HG02642 (cell line): ENCODE measurements around the gene MYBBP1A.

Source experiments
- ATAC-seq: cut with Tn5 transposase; IDR thresholded peaks from one replicate; pipeline ENCODE4 v1.9.1; 2021; ENCODE audit warnings: mild to moderate bottlenecking; ENCODE audit not compliant: unreplicated experiment, poor library complexity

The MYBBP1A gene

GRCh38 chr17:4523946-4524345, 31.2 kb downstream of the MYBBP1A start:
- ATAC-seq: no peak

DNA sequence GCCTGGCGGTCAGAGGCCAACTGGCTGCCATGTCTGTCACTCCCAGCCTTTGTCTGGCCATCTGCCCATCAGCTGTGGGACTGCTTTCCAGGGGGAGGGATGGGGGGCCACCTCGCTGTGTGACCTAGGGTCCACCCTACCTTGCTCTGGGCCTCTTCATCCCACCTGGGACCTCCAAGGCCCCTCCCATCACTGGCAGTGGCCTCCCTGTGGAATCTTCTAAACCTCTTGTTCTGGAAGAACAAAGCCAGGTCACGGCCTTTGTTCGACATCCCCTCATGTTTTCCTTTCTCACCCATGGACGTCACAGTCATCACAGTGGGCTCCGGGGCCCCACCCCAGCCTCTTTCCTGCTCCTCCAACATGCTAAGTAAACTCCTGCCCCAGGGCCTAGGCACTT, 32.5 kb downstream of the MYBBP1A start:
- no peak for ATAC-seq

DNA sequence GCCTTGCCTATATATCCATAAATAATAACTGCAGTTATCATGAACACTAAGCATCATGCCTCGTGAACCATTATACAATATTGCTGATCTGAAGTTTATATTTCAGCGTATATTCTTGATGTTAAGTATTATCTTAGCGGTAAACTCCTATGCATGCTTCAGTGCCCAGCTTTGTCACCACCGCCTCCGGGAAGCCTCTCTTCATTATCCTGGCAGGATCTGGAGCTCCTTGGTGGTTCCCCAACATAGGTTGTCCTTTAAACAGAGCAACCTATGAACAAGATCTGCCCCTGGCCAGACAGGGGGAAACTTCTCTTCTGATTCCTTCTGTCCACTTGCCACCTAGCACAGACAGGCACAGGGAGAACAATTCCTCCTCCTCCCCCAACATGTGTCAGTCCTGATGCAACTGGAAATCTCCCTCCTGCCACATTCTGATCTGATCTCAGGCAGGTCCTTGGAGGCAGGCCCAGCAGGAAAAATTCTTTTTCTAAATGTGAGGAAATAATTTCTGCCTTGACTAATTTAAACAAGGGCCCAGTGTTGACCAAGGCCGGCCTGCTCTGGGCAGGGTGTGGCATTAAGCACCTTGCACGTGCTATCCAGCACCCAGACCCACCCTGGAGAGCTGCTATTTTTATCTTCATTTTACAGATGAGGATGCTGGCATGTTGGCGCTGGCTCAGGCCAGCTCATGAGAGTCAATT, 34.1 kb downstream of the MYBBP1A start:
- ATAC-seq: no peak

DNA sequence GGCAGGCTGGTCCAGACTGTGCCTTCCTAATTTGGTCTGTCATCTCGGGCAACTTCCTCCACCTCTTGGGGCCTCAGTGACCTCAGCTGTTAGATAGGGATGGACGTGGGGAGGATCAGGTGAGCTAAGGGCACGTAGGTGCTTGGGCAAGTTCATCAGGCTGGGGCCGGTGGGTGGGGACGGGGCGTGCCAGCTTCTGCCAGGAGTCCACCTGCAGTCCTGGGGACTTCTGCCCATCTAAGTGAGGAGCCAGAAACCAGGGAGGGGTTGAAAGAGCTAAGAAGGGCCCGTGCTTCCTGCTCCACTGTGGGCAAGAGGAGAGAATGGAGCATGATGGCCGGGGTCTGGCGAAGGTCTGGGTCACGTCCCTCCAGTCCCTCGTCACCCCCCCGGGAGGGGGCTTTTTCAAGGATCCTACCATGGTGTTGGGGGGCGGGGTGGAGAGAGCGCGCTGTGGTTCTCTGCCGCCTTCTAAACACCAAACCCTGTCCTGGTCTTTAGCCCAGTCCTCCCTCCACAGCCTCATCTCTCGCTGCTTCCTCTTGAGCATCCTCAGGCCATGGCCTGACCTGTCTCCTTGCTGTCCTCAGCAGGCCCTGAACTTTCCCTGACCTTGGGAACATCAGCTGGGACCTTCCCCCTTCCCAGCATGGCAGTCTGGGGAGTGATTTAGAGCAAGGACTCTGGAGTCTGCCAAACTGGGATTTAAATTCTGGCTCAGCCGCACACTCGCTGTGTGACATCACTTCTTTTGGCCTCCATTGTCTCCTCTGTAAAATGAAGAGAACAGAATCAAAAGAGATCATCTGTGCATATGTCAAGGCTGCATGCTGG, 34.9 kb downstream of the MYBBP1A start:
- ATAC-seq: no peak

DNA sequence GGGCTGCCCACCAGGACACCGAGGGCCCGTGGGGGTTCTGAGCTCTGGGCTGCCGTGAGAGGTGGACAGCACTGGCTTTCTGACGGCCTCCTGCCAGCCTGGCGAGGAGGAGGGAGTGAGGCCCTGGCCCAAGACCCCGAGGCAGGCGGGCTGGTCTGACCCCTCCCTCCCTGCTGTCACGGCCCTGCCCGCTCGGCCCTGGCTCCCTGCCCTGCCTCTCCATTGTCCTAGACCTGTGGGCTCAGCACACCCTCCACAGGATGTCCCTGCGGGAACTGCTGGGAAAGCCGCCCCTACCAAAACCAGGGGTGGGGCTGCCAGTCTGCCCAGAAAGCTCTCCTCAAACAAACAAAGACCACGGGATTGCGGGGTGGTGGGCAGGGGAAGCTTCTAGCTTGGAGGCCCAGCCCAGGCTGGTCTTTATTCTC, 35.8 kb downstream of the MYBBP1A start:
- no peak for ATAC-seq

DNA sequence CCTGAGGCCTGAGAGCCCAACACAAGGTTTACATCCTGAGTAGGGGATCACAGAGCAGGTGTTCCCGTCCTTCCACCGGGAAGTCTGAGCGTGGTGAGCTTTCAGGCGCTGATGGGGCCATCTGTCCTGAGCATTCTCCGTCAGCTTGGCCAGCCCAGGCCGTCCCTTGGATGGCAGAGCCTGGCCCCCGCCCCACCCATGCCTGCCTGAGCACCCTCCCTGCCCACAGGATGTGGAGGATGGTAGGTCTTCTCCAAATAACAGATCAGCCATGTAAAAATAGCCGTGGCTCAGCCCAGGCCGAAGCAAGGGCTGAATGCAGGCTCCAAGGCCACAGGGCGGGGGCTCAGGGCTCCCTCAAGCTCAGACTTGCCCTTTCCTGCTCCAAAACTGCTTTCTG, 36.3 kb downstream of the MYBBP1A start:
- no peak for ATAC-seq

DNA sequence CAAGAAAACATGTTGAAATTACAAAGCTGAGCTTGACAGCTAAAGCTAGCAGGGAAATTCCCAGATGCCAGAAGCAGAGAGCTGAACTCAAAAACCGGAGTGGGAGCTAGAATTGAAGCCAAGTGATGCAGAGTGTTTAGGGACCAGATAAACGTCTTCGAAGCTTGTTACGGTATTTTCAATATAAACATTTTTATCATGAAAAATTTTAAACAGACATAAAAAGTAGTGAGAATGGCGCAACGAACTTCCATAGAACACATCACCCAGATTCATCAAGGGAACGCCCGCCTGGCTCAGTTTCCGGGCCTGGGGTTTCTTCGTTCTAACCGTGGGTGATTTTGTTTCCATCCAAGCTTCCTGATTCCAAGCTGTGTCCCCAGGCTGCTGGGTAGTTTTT, 38.4 kb downstream of the MYBBP1A start:
- no peak for ATAC-seq

- no peak for ATAC-seq
Measured at GRCh38 chr17:4515501-4515900, 39.7 kb downstream of the MYBBP1A start.

- no peak for ATAC-seq
Measured at GRCh38 chr17:4514779-4515178, 40.4 kb downstream of the MYBBP1A start.

GRCh38 chr17:4514206-4514605, 41.0 kb downstream of the MYBBP1A start:
- ATAC-seq: no peak

GRCh38 chr17:4513113-4514032, 41.8 kb downstream of the MYBBP1A start:
- no peak for ATAC-seq

- ATAC-seq: no peak
Measured at GRCh38 chr17:4512156-4513112, 42.8 kb downstream of the MYBBP1A start.

GRCh38 chr17:4511199-4511932, 43.8 kb downstream of the MYBBP1A start:
- no peak for ATAC-seq

DNA sequence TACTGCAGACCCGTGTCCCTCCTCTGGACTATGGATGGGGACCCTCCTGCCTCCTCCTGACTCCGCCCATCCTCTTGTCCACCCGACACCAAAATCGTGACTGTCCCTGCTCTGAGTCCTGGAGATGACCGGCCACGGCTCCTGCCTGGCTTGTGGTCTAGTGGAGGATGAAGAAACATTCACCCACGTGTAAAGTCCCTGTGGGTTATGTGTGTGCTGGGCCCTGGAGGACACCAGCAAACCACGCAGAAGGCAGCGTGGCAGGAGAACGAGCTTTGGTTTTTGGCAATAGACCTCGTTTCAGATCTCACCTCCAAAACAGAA, 44.6 kb downstream of the MYBBP1A start:
- no peak for ATAC-seq

GRCh38 chr17:4509923-4510617, 45.1 kb downstream of the MYBBP1A start:
- ATAC-seq: no peak

GRCh38 chr17:4509401-4509800, 45.8 kb downstream of the MYBBP1A start:
- no peak for ATAC-seq

GRCh38 chr17:4508207-4508606, 47.0 kb downstream of the MYBBP1A start:
- no peak for ATAC-seq

DNA sequence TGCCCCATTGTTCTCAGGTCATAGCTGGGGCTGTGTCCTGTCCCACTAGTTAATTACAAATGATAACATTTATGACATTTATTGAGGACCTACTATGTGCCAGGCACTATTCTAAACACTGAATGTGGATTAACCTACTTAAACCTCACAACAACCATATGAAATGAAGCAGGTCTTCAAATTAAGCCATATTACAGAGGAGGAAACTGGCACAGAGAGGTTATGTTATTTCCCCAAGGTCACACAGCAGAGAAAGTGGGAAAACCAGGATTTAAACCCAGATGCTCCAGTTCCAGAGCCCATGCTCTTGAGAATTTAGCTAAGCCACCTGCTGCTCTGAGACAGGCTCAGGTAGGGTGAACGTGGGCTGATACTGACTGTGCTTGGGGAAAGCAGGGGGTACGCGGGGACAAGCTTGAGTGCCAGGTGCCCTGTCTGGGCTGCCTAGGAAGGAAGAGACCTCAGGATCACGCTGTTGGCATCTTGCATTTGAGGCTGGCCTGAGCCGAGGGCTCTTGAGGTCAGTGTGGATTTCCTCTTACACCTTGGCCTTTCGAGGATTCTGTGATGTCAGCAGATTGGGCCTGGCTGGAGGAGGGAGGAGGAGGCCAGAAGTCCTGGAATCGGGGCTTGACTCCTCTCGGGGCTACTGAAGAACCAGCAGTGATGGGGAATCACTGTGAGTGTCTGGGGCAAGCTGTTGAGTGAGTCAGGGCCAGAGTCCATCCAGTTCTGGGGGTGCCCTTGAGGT, 47.6 kb downstream of the MYBBP1A start:
- no peak for ATAC-seq
